OCI-LY1 (cell line): ENCODE measurements around the gene DOCK3.

Experiments
- H2AFZ ChIP-seq: fragments of 200-600 bp; sonication (generic), shearing (Covaris generic); 2 replicates; pipeline ENCODE4 v1.6.0; 2014; ENCODE audit warnings: antibody characterized with exemption, mild to moderate bottlenecking, low read length
- H3F3A ChIP-seq: fragments of 200-600 bp; sonication (generic), shearing (Covaris generic); 2 replicates; pipeline ENCODE4 v1.6.0; 2014; ENCODE audit warnings: mild to moderate bottlenecking, antibody characterized with exemption, low read length, moderate library complexity; ENCODE audit not compliant: insufficient read depth
- H3K27ac ChIP-seq: fragments of 200-600 bp; sonication (generic); 2 replicates; pipeline ENCODE4 v1.5.1; 2014; ENCODE audit warnings: low read length, mixed run types, mild to moderate bottlenecking, low read depth; ENCODE audit not compliant: poor library complexity, severe bottlenecking
- H3K27me3 ChIP-seq: fragments of 200-600 bp; sonication (generic); 2 replicates; pipeline ENCODE4 v1.6.0; 2014; ENCODE audit warnings: antibody characterized with exemption, mild to moderate bottlenecking, low read length, moderate library complexity; ENCODE audit not compliant: insufficient read depth
- H3K36me3 ChIP-seq: fragments of 200-600 bp; sonication (generic); 2 replicates; pipeline ENCODE4 v1.6.1; 2014; ENCODE audit warnings: mild to moderate bottlenecking, antibody characterized with exemption, low read length, moderate library complexity, mixed read lengths; ENCODE audit not compliant: insufficient read depth
- H3K4me1 ChIP-seq: fragments of 200-600 bp; sonication (generic); 2 replicates; pipeline ENCODE4 v1.5.1; 2014; ENCODE audit warnings: mild to moderate bottlenecking, low read length, moderate library complexity; ENCODE audit not compliant: insufficient read depth, severe bottlenecking
- H3K4me2 ChIP-seq: fragments of 200-600 bp; sonication (generic), shearing (Covaris generic); 2 replicates; pipeline ENCODE4 v1.6.1; 2014; ENCODE audit warnings: low read length
- H3K4me3 ChIP-seq: fragments of 200-600 bp; sonication (generic); 2 replicates; pipeline ENCODE4 v1.5.1; 2014; ENCODE audit warnings: low read length, low read depth, mild to moderate bottlenecking, mixed read lengths; ENCODE audit not compliant: poor library complexity, severe bottlenecking
- H3K79me2 ChIP-seq: fragments of 200-600 bp; shearing (Covaris generic); 2 replicates; pipeline ENCODE4 v1.6.1; 2016; ENCODE audit warnings: mixed run types, low read length, mixed read lengths; ENCODE audit not compliant: insufficient read depth
- H3K9ac ChIP-seq: fragments of 200-600 bp; sonication (generic), shearing (Covaris generic); 2 replicates; pipeline ENCODE4 v1.6.1; 2014; ENCODE audit warnings: mild to moderate bottlenecking, low read length, mixed read lengths
- H3K9me2 ChIP-seq: fragments of 200-600 bp; sonication (generic), shearing (Covaris generic); 2 replicates; pipeline ENCODE4 v1.6.1; 2014; ENCODE audit warnings: low read depth, mild to moderate bottlenecking, low read length, mixed read lengths
- H3K9me3 ChIP-seq: fragments of 200-600 bp; shearing (Covaris generic); 2 replicates; pipeline ENCODE4 v1.6.1; 2014; ENCODE audit warnings: low read length, mixed read lengths
- H4K20me1 ChIP-seq: fragments of 200-600 bp; sonication (generic), shearing (Covaris generic); 2 replicates; pipeline ENCODE4 v1.6.0; 2016; ENCODE audit warnings: mild to moderate bottlenecking, low read length; ENCODE audit not compliant: insufficient read depth
- EZH2 ChIP-seq: fragments of 200-600 bp; sonication (generic), shearing (Covaris generic); IDR thresholded peaks from 2 replicates; pipeline ENCODE4 v1.8.0; 2017; ENCODE audit warnings: borderline replicate concordance, mixed run types, mild to moderate bottlenecking, antibody characterized with exemption, low read length, moderate library complexity, mixed read lengths
- TF ChIP-seq, protein P1 (sequence below): fragments of 200-600 bp; sonication (generic), shearing (Covaris generic); IDR thresholded peaks from 2 replicates; pipeline ENCODE4 v1.5.1; 2017; ENCODE audit warnings: mild to moderate bottlenecking, antibody characterized with exemption, low read length, moderate library complexity, mixed read lengths

DOCK3 gene

DNA sequence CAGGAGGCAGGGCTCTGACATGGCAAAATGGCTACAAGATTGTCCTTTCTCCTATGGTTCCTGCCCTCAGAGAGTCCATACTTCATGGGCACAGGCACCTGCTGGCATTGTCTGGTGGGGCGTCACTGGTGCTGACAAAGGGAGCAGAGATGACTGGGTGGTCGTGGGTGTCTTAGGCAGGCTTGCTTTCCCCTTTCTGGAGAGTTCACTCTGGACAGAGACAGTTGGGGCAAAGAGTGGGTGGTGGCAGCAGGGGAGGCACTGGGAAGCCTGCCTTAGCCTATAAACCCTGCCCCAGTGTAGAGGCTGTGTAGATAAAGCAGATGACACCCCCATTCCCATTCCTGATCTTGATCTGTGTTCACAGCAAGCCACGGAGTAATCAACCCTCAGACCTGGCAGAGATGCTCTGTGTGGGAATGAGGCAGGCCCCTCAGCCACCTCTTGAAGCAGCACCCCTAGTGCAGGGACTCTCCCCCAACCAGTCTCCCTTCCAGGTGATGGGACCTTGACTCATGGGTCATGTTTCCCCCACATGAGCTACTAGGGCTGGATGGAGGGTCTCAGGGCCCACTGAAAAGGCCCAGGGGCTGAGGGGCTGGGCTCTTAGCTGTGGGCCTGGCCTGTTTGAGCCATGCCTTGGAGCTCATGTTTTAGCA, 20.7 kb upstream of the DOCK3 start:
- H3K4me3 ChIP-seq = no peak overlapping the region
- no peaks in the 10 kb centered on the region for H3K36me3 ChIP-seq
- H3K4me2 ChIP-seq = no peak overlapping the region
- no peaks in the 10 kb centered on the region for H4K20me1 ChIP-seq
- no peaks in the 10 kb centered on the region for H3K79me2 ChIP-seq
- TF ChIP-seq EZH2 = no peak
- TF ChIP-seq, protein P1, sequence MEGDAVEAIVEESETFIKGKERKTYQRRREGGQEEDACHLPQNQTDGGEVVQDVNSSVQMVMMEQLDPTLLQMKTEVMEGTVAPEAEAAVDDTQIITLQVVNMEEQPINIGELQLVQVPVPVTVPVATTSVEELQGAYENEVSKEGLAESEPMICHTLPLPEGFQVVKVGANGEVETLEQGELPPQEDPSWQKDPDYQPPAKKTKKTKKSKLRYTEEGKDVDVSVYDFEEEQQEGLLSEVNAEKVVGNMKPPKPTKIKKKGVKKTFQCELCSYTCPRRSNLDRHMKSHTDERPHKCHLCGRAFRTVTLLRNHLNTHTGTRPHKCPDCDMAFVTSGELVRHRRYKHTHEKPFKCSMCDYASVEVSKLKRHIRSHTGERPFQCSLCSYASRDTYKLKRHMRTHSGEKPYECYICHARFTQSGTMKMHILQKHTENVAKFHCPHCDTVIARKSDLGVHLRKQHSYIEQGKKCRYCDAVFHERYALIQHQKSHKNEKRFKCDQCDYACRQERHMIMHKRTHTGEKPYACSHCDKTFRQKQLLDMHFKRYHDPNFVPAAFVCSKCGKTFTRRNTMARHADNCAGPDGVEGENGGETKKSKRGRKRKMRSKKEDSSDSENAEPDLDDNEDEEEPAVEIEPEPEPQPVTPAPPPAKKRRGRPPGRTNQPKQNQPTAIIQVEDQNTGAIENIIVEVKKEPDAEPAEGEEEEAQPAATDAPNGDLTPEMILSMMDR = no peak
- H2AFZ ChIP-seq = no peak overlapping the region
- no peaks in the 10 kb centered on the region for H3K4me1 ChIP-seq
- H3K27ac ChIP-seq = no peak overlapping the region
- H3K9me3 ChIP-seq = no peaks in the 10 kb centered on the region
- H3K9ac ChIP-seq = no peak overlapping the region
- no peaks in the 10 kb centered on the region for H3F3A ChIP-seq
- no peaks in the 10 kb centered on the region for H3K9me2 ChIP-seq
- no peaks in the 10 kb centered on the region; the same call in 1 of the 2 replicates for H3K27me3 ChIP-seq

DNA sequence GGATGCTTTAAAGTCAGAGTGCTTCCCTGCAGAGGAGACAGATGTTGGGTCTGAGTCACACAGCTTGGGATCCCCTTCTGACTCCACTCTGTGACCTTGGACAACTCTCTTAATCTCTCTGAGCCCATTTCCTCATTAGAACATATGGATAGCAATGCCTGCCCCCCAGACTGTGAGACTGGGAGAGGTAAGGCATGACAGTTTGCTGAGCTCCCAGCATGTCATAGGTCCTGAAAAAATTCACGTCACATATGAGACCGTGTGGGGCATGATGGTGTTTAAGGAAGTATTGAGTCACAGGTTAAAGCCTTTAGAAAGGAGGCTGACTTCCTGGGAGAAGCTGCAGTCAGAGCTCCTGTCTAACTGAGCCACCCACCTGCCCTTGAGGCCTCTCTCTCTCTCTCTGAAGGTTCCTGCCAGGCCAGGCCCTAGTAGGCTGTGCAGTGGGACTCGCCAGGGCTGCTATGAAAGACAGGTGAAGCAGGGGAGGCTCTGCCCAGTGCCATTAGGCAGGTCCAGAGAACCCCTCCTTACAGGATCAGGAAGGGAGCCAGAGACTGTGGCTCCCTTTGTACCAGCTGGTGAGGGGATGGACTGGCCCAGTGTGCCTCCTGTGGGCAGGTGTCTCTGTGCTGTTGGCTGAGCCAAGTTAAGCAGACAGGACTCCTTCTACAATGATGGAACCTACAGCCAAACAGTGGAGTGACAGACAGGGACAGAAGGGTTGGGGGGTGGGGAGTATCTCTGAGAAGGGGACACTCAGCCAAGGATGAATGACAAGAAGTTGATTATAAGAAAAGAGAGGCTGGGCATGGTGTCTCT, 19.5 kb upstream of the DOCK3 start:
- no peak overlapping the region for H3K9ac ChIP-seq
- no peaks in the 10 kb centered on the region for H3F3A ChIP-seq
- H3K9me2 ChIP-seq = no peaks in the 10 kb centered on the region
- no peak overlapping the region for H3K4me3 ChIP-seq
- H3K4me1 ChIP-seq = no peaks in the 10 kb centered on the region
- H3K9me3 ChIP-seq = no peaks in the 10 kb centered on the region
- TF ChIP-seq, protein P1 = no peak
- TF ChIP-seq EZH2 = no peak
- H3K36me3 ChIP-seq = no peaks in the 10 kb centered on the region
- no peaks in the 10 kb centered on the region for H4K20me1 ChIP-seq
- no peak overlapping the region for H3K27ac ChIP-seq
- H3K4me2 ChIP-seq = no peak overlapping the region
- H3K79me2 ChIP-seq = no peaks in the 10 kb centered on the region
- H3K27me3 ChIP-seq = no peaks in the 10 kb centered on the region; the same call in 1 of the 2 replicates
- H2AFZ ChIP-seq = no peak overlapping the region

GRCh38 chr3:50656417-50657195, 18.1 kb upstream of the DOCK3 start:
- Histone ChIP-seq H3K4me3 (no peak overlapping the region), H3K4me2 (no peak overlapping the region), H4K20me1 (no peaks in the 10 kb centered on the region), H3K79me2 (no peaks in the 10 kb centered on the region), H3K27ac (no peak overlapping the region), H3K9me2 (no peaks in the 10 kb centered on the region), H3K9ac (no peak overlapping the region), H2AFZ (no peak overlapping the region), H3K9me3 (no peaks in the 10 kb centered on the region), H3K27me3 (no peaks in the 10 kb centered on the region; the same call in 1 of the 2 replicates), H3K36me3 (no peaks in the 10 kb centered on the region), H3K4me1 (no peaks in the 10 kb centered on the region), H3F3A (no peaks in the 10 kb centered on the region)
- TF ChIP-seq EZH2 = no peak
- TF ChIP-seq, protein P1 = no peak
